HG03066 (cell line): ENCODE measurements around the gene CD2AP.
"Not testable (repeated sequence)": the region's sequence is repeated elsewhere in the genome, so short reads cannot be mapped to it uniquely, and the experiment has no call there.

ENCODE experiments used
- ATAC-seq: cut with Tn5 transposase; IDR thresholded peaks from one replicate; pipeline ENCODE4 v1.9.1; 2021; ENCODE audit warnings: low read depth; ENCODE audit not compliant: unreplicated experiment

Gene CD2AP

GRCh38 chr6:47477497-47478232 lies at the start of gene CD2AP:
TSS of gene CD2AP (plus strand) at chr6:47477789. CDS start at chr6:47478245, 456 bp downstream.
- peak; percentile 80 for ATAC-seq

- no peak for ATAC-seq
Measured at GRCh38 chr6:47428288-47428687, 49.3 kb upstream of the CD2AP start.

DNA sequence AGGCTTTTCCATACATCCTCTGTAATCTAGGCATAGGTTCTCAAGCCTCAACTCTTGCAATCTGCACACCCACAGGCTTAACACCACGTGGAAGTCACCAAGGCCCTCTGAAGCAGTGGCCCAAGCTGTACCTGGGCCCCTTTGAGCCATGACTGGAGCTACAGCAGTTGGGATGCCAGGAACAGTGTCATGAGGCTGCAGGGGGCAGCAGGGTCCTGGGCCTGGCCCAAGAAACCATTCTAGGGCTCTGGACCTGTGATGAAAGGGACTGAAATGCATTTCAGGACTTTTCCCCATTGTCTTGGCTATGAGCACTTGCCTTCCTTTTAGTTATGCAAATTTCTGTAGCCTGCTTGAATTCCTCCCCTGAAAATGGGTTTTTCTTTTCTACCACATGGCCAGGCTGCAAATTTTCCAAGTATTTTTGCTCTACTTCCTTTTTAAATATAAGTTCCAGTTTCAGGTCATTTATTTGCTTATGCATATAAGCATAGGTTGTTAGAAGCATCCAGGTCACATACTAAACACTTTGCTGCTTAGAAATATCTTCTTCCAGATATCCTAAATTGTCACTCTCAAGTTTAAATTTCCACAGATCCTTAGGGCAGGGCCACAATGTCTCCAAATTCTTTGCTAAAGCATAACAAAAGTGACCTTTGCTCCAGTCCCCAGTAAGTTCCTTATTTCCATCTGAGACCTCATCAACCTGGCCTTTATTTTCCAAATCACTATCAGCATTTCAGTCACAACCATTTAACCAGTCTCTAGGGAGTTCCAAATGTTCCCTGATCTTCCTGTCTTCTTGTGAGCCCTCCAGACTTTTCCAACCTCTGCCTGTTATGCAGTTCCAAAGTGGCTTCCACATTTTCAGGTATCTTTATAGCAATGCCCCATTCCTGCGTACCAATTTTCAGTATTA lies 48.6 kb upstream of the CD2AP start:
- ATAC-seq, result no peak

- no peak for ATAC-seq
Measured at GRCh38 chr6:47434372-47435253, 43.0 kb upstream of the CD2AP start.

DNA sequence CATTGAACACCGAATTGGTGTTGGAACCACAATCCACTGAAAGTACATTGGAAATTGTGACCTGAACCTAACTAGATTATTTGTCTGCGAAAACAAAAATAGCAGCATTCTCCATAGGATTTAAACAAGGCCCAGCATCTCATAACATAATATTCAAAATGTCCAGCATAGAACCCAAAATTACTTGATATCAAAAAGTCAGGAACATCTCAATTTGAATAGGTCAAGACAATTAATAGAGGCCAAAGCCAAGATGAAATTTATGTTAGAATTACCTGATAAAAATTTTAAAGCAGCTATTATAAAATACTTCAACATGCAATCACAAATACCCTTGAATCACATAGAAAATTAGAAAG lies 42.4 kb upstream of the CD2AP start:
- ATAC-seq, result no peak

DNA sequence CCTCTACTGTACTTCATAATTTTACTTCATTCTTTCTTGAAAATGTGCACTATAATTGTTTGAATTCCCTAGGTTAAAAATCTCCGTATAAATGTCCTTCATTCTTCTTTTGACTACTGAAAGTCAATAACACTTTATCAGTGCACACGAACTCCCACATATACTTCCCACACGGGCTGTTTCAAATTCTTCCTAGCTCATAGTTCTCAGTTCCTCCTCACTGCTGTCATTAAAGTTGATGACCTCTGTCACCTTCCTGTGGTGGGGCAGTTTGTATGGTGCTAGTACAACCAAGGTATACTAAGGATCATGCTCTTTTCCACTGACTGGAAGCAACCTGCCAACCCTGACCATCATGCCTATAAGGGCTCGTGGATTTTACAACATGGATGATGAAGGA lies 40.0 kb upstream of the CD2AP start:
- ATAC-seq, result peak; percentile 58

DNA sequence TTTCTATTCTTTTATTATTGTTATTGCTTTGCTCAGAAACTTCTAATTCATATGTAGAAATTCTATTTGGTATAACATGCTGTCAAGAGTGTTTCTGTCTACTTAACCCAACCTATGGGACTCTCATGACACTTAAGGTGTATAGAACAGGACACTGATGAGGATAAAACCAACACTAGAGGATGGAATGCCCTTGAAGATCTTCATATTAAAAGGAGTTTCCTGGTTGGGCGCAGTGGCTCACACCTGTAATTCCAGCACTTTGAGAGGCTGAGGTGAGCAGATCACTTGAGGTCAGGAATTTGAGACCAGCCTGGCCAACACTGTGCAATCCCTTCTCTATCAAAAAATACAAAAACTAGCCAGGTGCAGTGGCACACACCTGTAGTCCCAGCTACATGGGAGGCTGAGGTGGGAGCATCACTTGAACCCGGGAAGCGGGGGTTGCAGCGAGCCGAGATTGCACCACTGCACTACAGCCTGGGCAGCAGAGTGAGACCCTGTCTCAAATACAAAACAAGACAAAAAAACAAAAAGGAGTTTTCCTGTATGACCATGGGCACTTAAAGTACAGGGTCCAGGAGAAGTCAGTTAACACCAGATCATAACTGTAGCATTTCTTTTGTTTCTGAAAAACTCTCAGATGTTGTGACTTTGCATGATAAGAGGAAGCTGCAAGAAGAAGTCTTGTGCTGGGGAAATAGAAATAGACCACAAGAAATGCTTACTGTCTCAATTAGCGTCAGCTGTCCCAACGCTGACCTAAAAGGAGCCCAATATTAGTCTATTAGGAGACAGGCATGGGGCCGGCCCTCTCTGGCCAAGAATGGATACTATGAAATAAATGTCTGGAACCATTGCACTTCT lies 38.9 kb upstream of the CD2AP start:
- ATAC-seq, result peak; percentile 67

GRCh38 chr6:47439348-47439668 lies 38.3 kb upstream of the CD2AP start:
- ATAC-seq, result peak; percentile 31

GRCh38 chr6:47440719-47441118 lies 36.9 kb upstream of the CD2AP start:
- ATAC-seq, result peak; percentile 46

GRCh38 chr6:47444964-47445363 lies 32.6 kb upstream of the CD2AP start:
- not testable (repeated sequence) for ATAC-seq

GRCh38 chr6:47446669-47447330 lies 30.8 kb upstream of the CD2AP start:
- no peak for ATAC-seq

DNA sequence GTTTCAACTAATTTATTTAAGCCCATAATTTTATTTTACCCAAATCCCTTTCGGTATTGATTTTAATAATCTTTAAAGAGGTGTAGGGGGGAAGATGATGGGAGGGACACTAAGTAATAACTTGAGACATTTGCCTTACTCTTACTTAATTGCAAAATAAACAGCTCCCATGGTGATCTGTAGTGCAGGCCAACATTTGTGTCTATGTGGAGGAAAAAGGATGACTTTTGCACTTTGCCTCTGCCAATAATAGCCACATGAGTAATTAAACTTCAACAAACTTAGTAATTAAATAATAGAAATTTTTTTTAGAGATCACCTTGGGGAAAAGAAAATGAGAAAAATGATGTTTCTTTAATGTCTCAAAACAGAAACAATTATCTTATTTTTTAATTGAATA lies 29.9 kb upstream of the CD2AP start:
- no peak for ATAC-seq

DNA sequence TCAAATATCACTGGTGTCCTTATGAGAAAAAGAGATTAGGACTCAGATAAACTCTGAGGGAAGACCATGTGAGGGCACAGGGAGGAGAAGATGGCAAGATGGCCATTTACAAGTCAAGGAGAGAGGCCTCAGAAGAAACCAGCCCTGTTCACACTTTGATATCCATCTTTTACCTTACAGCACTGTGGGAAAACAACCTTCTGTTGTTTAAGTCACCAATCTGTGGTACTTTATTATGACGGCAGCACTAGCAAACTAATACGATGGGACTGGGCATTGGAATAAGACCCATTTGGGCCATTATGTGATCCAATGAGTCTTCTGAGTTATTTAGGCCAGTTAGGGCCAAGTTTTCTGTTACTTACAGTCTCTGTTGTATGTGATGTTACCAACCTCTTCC lies 26.4 kb upstream of the CD2AP start:
- no peak for ATAC-seq

GRCh38 chr6:47452899-47453298 lies 24.7 kb upstream of the CD2AP start:
- no peak for ATAC-seq

- no peak for ATAC-seq
Measured at GRCh38 chr6:47453372-47453936, 24.1 kb upstream of the CD2AP start.

DNA sequence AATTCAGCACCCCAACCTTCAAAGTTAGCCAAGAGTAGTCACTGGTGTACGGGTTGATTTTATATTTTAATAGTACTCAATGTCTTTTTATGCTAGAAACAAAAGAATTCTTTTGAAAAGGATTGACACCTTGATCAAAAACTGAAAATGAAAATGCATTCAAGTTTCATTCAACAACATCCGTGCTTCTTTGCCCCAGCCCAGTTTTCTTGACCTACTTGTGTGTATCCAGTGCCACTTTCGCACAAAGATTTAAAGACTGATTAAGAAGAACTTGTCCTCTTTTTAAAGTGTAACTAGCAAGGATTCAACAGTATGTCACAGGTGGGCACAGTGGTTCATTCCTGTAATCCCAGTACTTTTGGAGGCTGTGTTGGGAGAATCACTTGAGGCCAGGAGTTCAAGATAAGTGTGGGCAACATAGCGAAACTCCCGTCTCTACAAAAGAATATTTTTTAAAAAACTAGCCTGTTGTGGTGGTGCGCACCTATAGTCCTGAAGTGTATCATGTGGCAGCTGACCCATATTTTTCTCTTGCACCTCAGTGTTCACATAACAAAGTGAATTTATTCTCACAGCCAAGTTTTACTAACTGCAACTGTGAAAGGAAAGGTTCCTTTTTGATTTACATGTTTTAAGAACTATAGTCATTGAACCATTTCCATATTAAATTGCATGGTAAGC lies 22.7 kb upstream of the CD2AP start:
- no peak for ATAC-seq

GRCh38 chr6:47455533-47456209 lies 21.9 kb upstream of the CD2AP start:
- ATAC-seq, result peak; percentile 69

DNA sequence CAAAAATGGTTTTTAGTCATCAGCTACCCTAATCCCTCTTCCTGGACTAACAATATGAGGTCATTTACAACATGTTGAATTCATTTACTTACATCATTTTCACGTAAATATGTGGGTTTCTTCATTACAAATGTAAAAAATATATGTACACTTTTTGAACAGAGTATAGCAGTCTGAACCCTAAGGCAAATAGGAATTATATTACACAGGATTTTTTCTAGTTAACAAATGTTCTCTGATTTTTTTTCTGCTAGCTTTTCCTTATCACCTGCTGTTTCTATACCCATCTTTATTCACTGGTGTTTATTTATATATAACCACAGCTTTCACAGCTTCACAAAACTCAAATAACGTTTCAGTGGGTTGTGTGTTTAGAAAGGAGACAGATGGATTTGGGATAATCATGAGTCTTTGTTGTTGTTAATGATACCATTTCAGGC lies 21.0 kb upstream of the CD2AP start:
- ATAC-seq, result no peak
